H9 (cell line): ENCODE data around the gene TMEM225. TPM values are rescaled to one million over a fixed set of nuclear protein-coding genes. Genes with fewer than 3 reads are reported as not detected.

Experiments
- DNase-seq: peaks from one replicate; pipeline ENCODE4 v3.0.0-alpha.2; 2017
- H2AFZ ChIP-seq: one replicate; pipeline ENCODE4 v1.6.1; 2013; ENCODE audit warnings: mild to moderate bottlenecking, low read length, control low read depth, moderate library complexity
- H2AK5ac ChIP-seq: 2 replicates; pipeline ENCODE4 v1.6.1; 2013; ENCODE audit warnings: low read length, control low read depth, mixed read lengths; ENCODE audit not compliant: insufficient read length
- H2BK120ac ChIP-seq: one replicate; pipeline ENCODE4 v1.6.1; 2013; ENCODE audit warnings: low read depth, mild to moderate bottlenecking, low read length, control low read depth, inconsistent platforms; ENCODE audit not compliant: poor library complexity, severe bottlenecking
- H2BK12ac ChIP-seq: 2 replicates; pipeline ENCODE4 v1.6.1; 2013; ENCODE audit warnings: low read length, control low read depth, mixed read lengths, low read depth; ENCODE audit not compliant: insufficient read length
- H2BK15ac ChIP-seq: 2 replicates; pipeline ENCODE4 v1.6.1; 2013; ENCODE audit warnings: low read depth, low read length, control low read depth
- H2BK20ac ChIP-seq: one replicate; pipeline ENCODE4 v1.6.1; 2013; ENCODE audit warnings: low read depth, mild to moderate bottlenecking, low read length, control low read depth, inconsistent platforms; ENCODE audit not compliant: poor library complexity, severe bottlenecking
- H2BK5ac ChIP-seq: 2 replicates; pipeline ENCODE4 v1.6.1; 2013; ENCODE audit warnings: low read length, control low read depth, mixed read lengths; ENCODE audit not compliant: insufficient read length
- H3K14ac ChIP-seq: 2 replicates; pipeline ENCODE4 v1.6.1; 2013; ENCODE audit warnings: low read length, control low read depth; ENCODE audit not compliant: insufficient read depth
- H3K18ac ChIP-seq: 2 replicates; pipeline ENCODE4 v1.6.1; 2013; ENCODE audit warnings: low read depth, mild to moderate bottlenecking, mixed read lengths, low read length, control low read depth; ENCODE audit not compliant: insufficient read length
- H3K23ac ChIP-seq: 2 replicates; pipeline ENCODE4 v1.6.1; 2013; ENCODE audit warnings: low read length, control low read depth, mixed read lengths, low read depth; ENCODE audit not compliant: insufficient read length
- H3K23me2 ChIP-seq: 2 replicates; pipeline ENCODE4 v1.6.1; 2013; ENCODE audit warnings: low read depth, mild to moderate bottlenecking, mixed read lengths, low read length, control low read depth; ENCODE audit not compliant: insufficient read length, poor library complexity, severe bottlenecking
- H3K27ac ChIP-seq: 2 replicates; pipeline ENCODE4 v1.5.1; 2013; ENCODE audit warnings: low read length, control low read depth, mixed read lengths, low read depth; ENCODE audit not compliant: insufficient read length
- H3K27me3 ChIP-seq: 2 replicates; pipeline ENCODE4 v1.6.1; 2013; ENCODE audit warnings: low read length, control low read depth, inconsistent platforms; ENCODE audit not compliant: insufficient read depth
- H3K4ac ChIP-seq: 2 replicates; pipeline ENCODE4 v1.6.1; 2013; ENCODE audit warnings: low read depth, mild to moderate bottlenecking, control low read depth, inconsistent platforms, low read length, moderate library complexity
- H3K4me1 ChIP-seq: 2 replicates; pipeline ENCODE4 v1.6.1; 2013; ENCODE audit warnings: low read length, control low read depth, inconsistent platforms; ENCODE audit not compliant: insufficient read depth
- H3K4me2 ChIP-seq: 2 replicates; pipeline ENCODE4 v1.6.1; 2013; ENCODE audit warnings: low read length, control low read depth, mixed read lengths; ENCODE audit not compliant: insufficient read length, insufficient read depth
- H3K56ac ChIP-seq: 2 replicates; pipeline ENCODE4 v1.6.1; 2013; ENCODE audit warnings: low read depth, mild to moderate bottlenecking, mixed read lengths, low read length, control low read depth; ENCODE audit not compliant: insufficient read length
- H3K79me1 ChIP-seq: 2 replicates; pipeline ENCODE4 v1.6.1; 2013; ENCODE audit warnings: low read depth, mild to moderate bottlenecking, moderate library complexity, low read length, control low read depth, inconsistent platforms; ENCODE audit not compliant: insufficient read depth, poor library complexity, severe bottlenecking
- H3K79me2 ChIP-seq: 2 replicates; pipeline ENCODE4 v1.6.1; 2013; ENCODE audit warnings: low read length, control low read depth, inconsistent platforms; ENCODE audit not compliant: insufficient read depth
- H3K9ac ChIP-seq: 2 replicates; pipeline ENCODE4 v1.6.1; 2013; ENCODE audit warnings: low read length, control low read depth, mixed read lengths; ENCODE audit not compliant: insufficient read length; ENCODE audit errors: extremely low read depth
- H3K9me3 ChIP-seq: one replicate; pipeline ENCODE4 v1.6.1; 2013; ENCODE audit warnings: low read depth, low read length, inconsistent platforms; ENCODE audit not compliant: control insufficient read depth
- H3T11ph ChIP-seq: one replicate; pipeline ENCODE4 v1.6.1; 2013; ENCODE audit warnings: mild to moderate bottlenecking, low read length, control low read depth, inconsistent platforms
- H4K20me1 ChIP-seq: one replicate; pipeline ENCODE4 v1.6.1; 2013; ENCODE audit not compliant: control insufficient read depth, insufficient read length, insufficient read depth
- H4K5ac ChIP-seq: 2 replicates; pipeline ENCODE4 v1.6.1; 2013; ENCODE audit warnings: low read depth, mild to moderate bottlenecking, mixed read lengths, low read length, control low read depth; ENCODE audit not compliant: insufficient read length
- H4K8ac ChIP-seq: replicated peaks from 2 replicates; pipeline ENCODE4 v1.6.1; 2013; ENCODE audit warnings: low read length, control low read depth, mixed read lengths, low read depth; ENCODE audit not compliant: insufficient read length
- H4K91ac ChIP-seq: 2 replicates; pipeline ENCODE4 v1.6.1; 2013; ENCODE audit warnings: low read depth, mild to moderate bottlenecking, moderate library complexity, mixed read lengths, low read length, control low read depth; ENCODE audit not compliant: insufficient read length
- H3K27ac Mint-ChIP-seq, 3 experiments: 2 replicates in 2 of 3; 3 replicates in 1 of 3; pipeline ENCODE4 v1.8.0; 2020 to 2021; ENCODE audit warnings: mixed read lengths in 3 of 3, mild to moderate bottlenecking in 1 of 3, moderate library complexity in 1 of 3
- H3K27me3 Mint-ChIP-seq: 2 replicates; pipeline ENCODE4 v1.8.0; 2021; ENCODE audit warnings: low read depth, mild to moderate bottlenecking, moderate library complexity, mixed read lengths
- H3K36me3 Mint-ChIP-seq, 3 experiments: 2 replicates in 2 of 3; 3 replicates in 1 of 3; pipeline ENCODE4 v1.8.0; 2020 to 2021; ENCODE audit warnings: low read depth in 3 of 3, mixed read lengths in 3 of 3; ENCODE audit not compliant: insufficient read depth in 1 of 3
- H3K4me1 Mint-ChIP-seq, 2 experiments: 2 replicates each; pipeline ENCODE4 v1.8.0; 2020; ENCODE audit warnings: mixed read lengths in 2 of 2
- H3K4me3 Mint-ChIP-seq, 2 experiments: 2 replicates in 1 of 2; 3 replicates in 1 of 2; pipeline ENCODE4 v1.8.0; 2020 to 2021; ENCODE audit warnings: mild to moderate bottlenecking in 2 of 2, mixed read lengths in 2 of 2, moderate library complexity in 1 of 2
- H3K9me3 Mint-ChIP-seq, 2 experiments: 2 replicates in 1 of 2; 3 replicates in 1 of 2; pipeline ENCODE4 v1.8.0; 2020; ENCODE audit warnings: mild to moderate bottlenecking in 2 of 2, mixed read lengths in 2 of 2, moderate library complexity in 1 of 2
- CTCF ChIP-seq: fragments of 200-600 bp; sonication (generic); conservative IDR thresholded peaks from 3 replicates; pipeline ENCODE4 v1.8.0; 2021; ENCODE audit warnings: antibody characterized with exemption, mild to moderate bottlenecking
- WGBS: extraction: QIAGEN DNeasy Blood & Tissue Kit; methylation state at CpG from one replicate; pipeline ENCODE4 v1.1.7; 2013; ENCODE audit warnings: missing lambda C conversion rate, low lambda C conversion rate, mixed read lengths; ENCODE audit not compliant: insufficient read length; ENCODE audit errors: extremely low coverage; 5-methylcytosine and 5-hydroxymethylcytosine counted together
- total RNA-seq: library from RNA; stranded (reverse); gene quantifications from 2 replicates; pipeline ENCODE4 v1.2.1, GENCODE V29; 2021

Gene TMEM225
- total RNA-seq, 1 experiment from 2014 or later: not detected

GRCh38 chr11:123841174-123841573 lies 44.3 kb downstream of the TMEM225 start:
- H4K5ac ChIP-seq: no peak overlapping the region
- H2BK15ac ChIP-seq: no peak overlapping the region
- H2BK120ac ChIP-seq: no peak overlapping the region
- no peak overlapping the region for H3K9ac ChIP-seq
- H3K4me2 ChIP-seq: no peak overlapping the region
- no peak overlapping the region for H3K23ac ChIP-seq
- H3T11ph ChIP-seq: no peak overlapping the region
- no peak overlapping the region for H2BK5ac ChIP-seq
- no peak overlapping the region for H3K18ac ChIP-seq
- H2BK20ac ChIP-seq: no peak overlapping the region
- no peaks in the 10 kb centered on the region for H3K79me1 ChIP-seq
- H3K4me1 Mint-ChIP-seq: peaks cover 8% of the 10 kb centered on the region in 2 experiments
- H4K8ac ChIP-seq: no peak overlapping the region
- no peak overlapping the region for H2AK5ac ChIP-seq
- H4K20me1 ChIP-seq: no peaks in the 10 kb centered on the region
- H3K9me3 ChIP-seq: no peaks in the 10 kb centered on the region
- H3K27ac Mint-ChIP-seq: no peak overlapping the region; a peak in 2 of 7 replicates
- no peaks in the 10 kb centered on the region for H3K27me3 ChIP-seq
- no peaks in the 10 kb centered on the region for H3K23me2 ChIP-seq
- no peak overlapping the region for H3K14ac ChIP-seq
- no peaks in the 10 kb centered on the region; the same call in 1 of the 2 replicates for H3K27me3 Mint-ChIP-seq
- H3K4ac ChIP-seq: no peak overlapping the region
- H3K56ac ChIP-seq: no peak overlapping the region
- WGBS: no CpG with 5 or more reads among the region's 6 CpGs
- H3K79me2 ChIP-seq: no peaks in the 10 kb centered on the region
- H3K9me3 Mint-ChIP-seq: no peaks in the 10 kb centered on the region; a peak in 1 of 5 replicates
- H2AFZ ChIP-seq: no peak overlapping the region
- TF ChIP-seq CTCF: no peak
- no peaks in the 10 kb centered on the region for H3K36me3 Mint-ChIP-seq
- no peaks in the 10 kb centered on the region for H3K4me1 ChIP-seq
- no peak overlapping the region for H4K91ac ChIP-seq
- no peak for DNase-seq
- no peak overlapping the region for H3K4me3 Mint-ChIP-seq
- H3K27ac ChIP-seq: no peak overlapping the region
- H2BK12ac ChIP-seq: no peak overlapping the region
